ENCODE results near the gene NEDD4L.

NEDD4L gene

GRCh38 chr18:58300867-58301266 lies 256.8 kb downstream of the NEDD4L start:
- no peak for DNase-seq

GRCh38 chr18:58302811-58303210 lies 258.8 kb downstream of the NEDD4L start:
- no peak for DNase-seq

GRCh38 chr18:58303363-58303762 lies 259.3 kb downstream of the NEDD4L start:
- no peak for DNase-seq

GRCh38 chr18:58305792-58306191 lies 261.8 kb downstream of the NEDD4L start:
- no peak for DNase-seq

GRCh38 chr18:58307441-58307840 lies 263.4 kb downstream of the NEDD4L start:
- DNase-seq: no peak

GRCh38 chr18:58308463-58308862 lies 264.4 kb downstream of the NEDD4L start:
- no peak for DNase-seq

GRCh38 chr18:58309099-58309498 lies 265.1 kb downstream of the NEDD4L start:
- DNase-seq: no peak

- no peak for DNase-seq
Observed at GRCh38 chr18:58309610-58310239, 265.7 kb downstream of the NEDD4L start.

GRCh38 chr18:58310517-58310916 lies 266.5 kb downstream of the NEDD4L start:
- DNase-seq: no peak

- no peak for DNase-seq
Observed at GRCh38 chr18:58311390-58311789, 267.4 kb downstream of the NEDD4L start.

GRCh38 chr18:58313491-58314032 lies 269.5 kb downstream of the NEDD4L start:
- no peak for DNase-seq

GRCh38 chr18:58314284-58314683 lies 270.3 kb downstream of the NEDD4L start:
- no peak for DNase-seq

GRCh38 chr18:58315041-58315440 lies 271.0 kb downstream of the NEDD4L start:
- DNase-seq: no peak

- DNase-seq: no peak
Observed at GRCh38 chr18:58315739-58316215, 271.8 kb downstream of the NEDD4L start.

GRCh38 chr18:58316396-58317342 lies 272.6 kb downstream of the NEDD4L start:
- DNase-seq: no peak

- DNase-seq: no peak
Observed at GRCh38 chr18:58319719-58320118, 275.7 kb downstream of the NEDD4L start.

- DNase-seq: no peak
Observed at GRCh38 chr18:58320907-58321561, 277.0 kb downstream of the NEDD4L start.

- peak; percentile 12 for DNase-seq
Observed at GRCh38 chr18:58321986-58322385, 278.0 kb downstream of the NEDD4L start.

GRCh38 chr18:58322464-58322863 lies 278.4 kb downstream of the NEDD4L start:
- no peak for DNase-seq

GRCh38 chr18:58323866-58324762 lies 280.1 kb downstream of the NEDD4L start:
- no peak for DNase-seq

- DNase-seq: no peak
Observed at GRCh38 chr18:58324824-58325480, 280.9 kb downstream of the NEDD4L start.

GRCh38 chr18:58325494-58325893 lies 281.5 kb downstream of the NEDD4L start:
- no peak for DNase-seq

Data from NCI-H1048 (cell line).